SK-MEL-5 (cell line): ENCODE results near the gene AP3M1. TPM values are rescaled to one million over a fixed set of nuclear protein-coding genes. Genes with fewer than 3 reads are reported as not detected.
A peak's percentile ranks its signal among the peaks of the same experiment; 100 is the strongest.

Source experiments
- DNase-seq: peaks from one replicate; pipeline ENCODE4 v3.0.0-alpha.2; 2016; ENCODE audit warnings: low read depth, low spot score
- in situ Hi-C: cut with HindIII; loops from 2 replicates; pipeline ENCODE4 v1.10.0; 2016; ENCODE audit warnings: low sequenced_read_pairs, high pct_unique_total_duplicates, low pct_unique_long_range_greater_than_20kb
- total RNA-seq: library from RNA; depleted of rRNA; stranded (reverse); fragments of >200 nt; shearing (Covaris generic); gene quantifications from 2 replicates; pipeline ENCODE4 v1.2.3, GENCODE V29; 2014

AP3M1 gene
- total RNA-seq, 1 experiment from 2014 or later, result 34.4 TPM

- no peak for DNase-seq
- in situ Hi-C loops, result no loop called here
These were observed 16.5 kb downstream of the AP3M1 start for GRCh38 chr10:74133923-74134820.

- in situ Hi-C loops, result no loop called here
These were observed 27.5 kb downstream of the AP3M1 start for GRCh38 chr10:74123081-74123480.

GRCh38 chr10:74122060-74122459, 28.6 kb downstream of the AP3M1 start:
- DNase-seq, result no peak
- in situ Hi-C loops, result no loop called here

More at GRCh38 chr10:74123081-74123480, 27.5 kb downstream of the AP3M1 start:
- DNase-seq, result no peak

- DNase-seq, result no peak
- in situ Hi-C loops, result no loop called here
These were observed 29.3 kb downstream of the AP3M1 start for GRCh38 chr10:74121368-74121767.

- no peak for DNase-seq
- in situ Hi-C loops, result no loop called here
These were observed 29.7 kb downstream of the AP3M1 start for GRCh38 chr10:74120911-74121310.

- in situ Hi-C loops, result no loop called here
- DNase-seq, result peak; percentile 23
These were observed 31.8 kb downstream of the AP3M1 start for GRCh38 chr10:74118804-74119203.

GRCh38 chr10:74117738-74118137, 32.9 kb downstream of the AP3M1 start:
- DNase-seq, result no peak

GRCh38 chr10:74114041-74114448, 36.6 kb downstream of the AP3M1 start:
- in situ Hi-C loops, result no loop called here
- no peak for DNase-seq

More at GRCh38 chr10:74117738-74118137, 32.9 kb downstream of the AP3M1 start:
- in situ Hi-C loops, result no loop called here

GRCh38 chr10:74113546-74113945, 37.1 kb downstream of the AP3M1 start:
- DNase-seq, result no peak
- in situ Hi-C loops, result no loop called here

- no peak for DNase-seq
- in situ Hi-C loops, result no loop called here
These were observed 38.8 kb downstream of the AP3M1 start for GRCh38 chr10:74111799-74112198.

GRCh38 chr10:74110120-74110519, 40.5 kb downstream of the AP3M1 start:
- no peak for DNase-seq
- in situ Hi-C loops, result no loop called here

- no peak for DNase-seq
- in situ Hi-C loops, result no loop called here
These were observed 41.2 kb downstream of the AP3M1 start for GRCh38 chr10:74109452-74109851.

GRCh38 chr10:74107391-74107790, 43.2 kb downstream of the AP3M1 start:
- DNase-seq, result no peak
- in situ Hi-C loops, result no loop called here

- no peak for DNase-seq
- in situ Hi-C loops, result no loop called here
These were observed 45.6 kb downstream of the AP3M1 start for GRCh38 chr10:74104996-74105395.

- DNase-seq, result no peak
- in situ Hi-C loops, result no loop called here
These were observed 46.1 kb downstream of the AP3M1 start for GRCh38 chr10:74104480-74104879.

GRCh38 chr10:74103560-74104258, 46.9 kb downstream of the AP3M1 start:
- in situ Hi-C loops, result no loop called here
- DNase-seq, result peak; percentile 54

GRCh38 chr10:74099836-74100235, 50.8 kb downstream of the AP3M1 start:
- in situ Hi-C loops, result no loop called here
- no peak for DNase-seq

- in situ Hi-C loops, result no loop called here
- DNase-seq, result no peak
These were observed 51.2 kb downstream of the AP3M1 start for GRCh38 chr10:74099420-74099819.

GRCh38 chr10:74097776-74098175, 52.9 kb downstream of the AP3M1 start:
- in situ Hi-C loops, result no loop called here
- DNase-seq, result no peak
